ENCODE results near the gene ZNHIT1.

ZNHIT1 gene

DNA sequence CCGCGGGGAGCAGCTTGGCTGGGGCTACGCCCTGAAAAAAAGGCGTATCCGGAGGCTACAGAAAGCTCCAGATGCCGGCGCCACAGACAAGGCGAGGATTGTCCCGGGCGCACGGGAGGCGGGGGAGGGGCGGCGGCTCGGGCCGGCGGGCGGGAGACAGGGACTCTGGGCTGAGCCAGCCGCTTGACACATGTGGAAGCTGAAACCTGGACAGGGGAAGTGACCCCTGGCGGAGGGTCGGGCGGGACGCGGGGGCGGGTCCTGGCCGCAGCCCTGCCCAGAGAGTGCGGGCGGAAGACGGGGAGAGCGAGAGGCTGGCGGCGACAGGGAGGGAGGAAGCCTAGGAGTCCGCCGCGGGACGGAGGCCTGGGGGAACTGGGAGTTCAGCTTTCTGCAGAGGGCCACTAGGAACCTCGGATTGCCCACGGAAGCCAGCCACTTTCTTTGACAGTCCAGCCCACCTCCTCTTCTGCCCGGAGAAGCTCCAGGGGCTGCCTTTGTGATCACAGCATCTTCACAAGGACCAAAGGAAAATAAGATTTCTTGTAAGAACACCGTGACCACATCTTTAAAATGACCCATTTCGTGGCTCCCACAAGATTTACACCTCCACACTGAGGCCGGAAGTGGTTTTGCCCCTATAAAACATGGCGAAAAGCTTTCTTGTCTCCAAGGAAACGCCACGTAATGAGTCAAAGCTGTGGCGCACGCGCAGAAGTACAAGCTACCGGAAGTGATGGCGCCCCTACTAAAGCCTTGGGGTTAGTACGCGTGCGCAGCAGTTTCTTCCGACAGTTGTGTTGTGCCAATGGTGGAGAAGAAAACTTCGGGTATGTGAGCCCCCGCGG is at the start of gene ZNHIT1, which contains the start of gene PLOD3:
Gene ZNHIT1 (plus strand): TSS at position 778 of the 848 bp plus-strand sequence. CDS start 31 bp downstream, at position 809.
Gene PLOD3 (minus strand): TSS at position 194 of the 848 bp plus-strand sequence. CDS start 307 bp downstream, outside the sequence.
- DNase-seq, result peak; percentile 97 to 100

DNA sequence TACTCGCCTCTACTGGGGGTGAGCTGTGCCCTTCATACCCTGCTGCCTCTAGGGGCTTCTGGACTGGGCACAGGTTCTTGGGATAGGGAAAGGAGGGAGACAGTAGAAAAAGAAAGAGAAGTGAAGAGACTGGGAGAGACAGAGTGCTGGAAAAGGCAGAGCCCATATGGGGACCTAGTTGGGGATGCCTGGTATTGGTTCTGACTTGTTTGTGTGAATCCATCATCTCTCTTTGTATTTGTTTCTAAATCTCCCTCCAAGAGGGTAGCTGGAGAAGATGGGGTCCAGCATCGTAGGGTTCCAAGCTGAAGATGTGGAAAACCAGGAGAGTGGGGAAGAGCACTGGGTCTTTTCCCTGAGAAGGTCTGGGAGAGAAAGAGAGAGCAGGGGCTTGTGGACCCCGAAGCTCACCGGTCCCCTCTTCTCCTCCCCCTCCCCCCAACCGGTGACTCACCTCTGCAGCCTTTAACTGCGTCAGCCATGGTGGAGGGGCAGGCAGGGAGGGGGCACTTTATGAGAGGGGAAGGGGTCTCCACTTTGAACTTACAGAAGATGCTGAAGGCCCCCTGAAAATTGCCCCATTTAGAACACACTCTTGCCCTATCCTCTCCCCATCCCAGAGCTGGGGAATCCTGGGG is 49.4 kb upstream of the ZNHIT1 start:
- DNase-seq, result no peak

DNA sequence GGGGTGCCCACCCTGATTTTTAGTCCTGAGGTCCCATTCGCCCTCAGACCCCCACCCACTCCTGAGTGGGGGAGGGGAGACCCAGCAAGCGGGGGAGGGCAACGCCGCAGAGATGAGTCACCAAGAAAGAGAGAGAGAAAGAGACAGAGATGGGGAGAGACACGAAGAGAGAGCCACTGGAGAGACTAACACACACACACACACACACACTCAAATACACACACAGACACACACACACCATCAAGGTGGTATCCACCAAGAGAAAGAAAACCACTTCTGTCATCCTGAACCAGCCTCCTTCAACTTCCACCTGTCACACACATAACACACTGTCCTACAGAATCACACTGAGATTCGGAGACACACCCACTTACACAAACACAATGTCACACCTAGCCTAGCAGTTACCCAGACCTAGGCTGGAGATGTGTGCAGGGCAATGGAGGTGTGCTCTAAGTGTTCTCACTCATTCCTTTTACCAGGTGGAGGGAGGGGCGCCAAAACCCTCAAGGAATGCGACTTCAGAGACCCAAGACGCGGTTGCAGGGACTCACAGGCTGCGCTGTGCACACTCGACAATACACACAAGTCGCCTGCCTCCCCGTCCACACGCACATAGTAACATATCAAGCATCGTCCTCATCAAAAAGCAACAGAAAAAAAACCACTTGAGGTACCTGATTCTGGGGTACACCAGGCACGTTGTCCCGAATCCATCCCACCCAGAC is 48.7 kb upstream of the ZNHIT1 start:
- no peak for DNase-seq

DNA sequence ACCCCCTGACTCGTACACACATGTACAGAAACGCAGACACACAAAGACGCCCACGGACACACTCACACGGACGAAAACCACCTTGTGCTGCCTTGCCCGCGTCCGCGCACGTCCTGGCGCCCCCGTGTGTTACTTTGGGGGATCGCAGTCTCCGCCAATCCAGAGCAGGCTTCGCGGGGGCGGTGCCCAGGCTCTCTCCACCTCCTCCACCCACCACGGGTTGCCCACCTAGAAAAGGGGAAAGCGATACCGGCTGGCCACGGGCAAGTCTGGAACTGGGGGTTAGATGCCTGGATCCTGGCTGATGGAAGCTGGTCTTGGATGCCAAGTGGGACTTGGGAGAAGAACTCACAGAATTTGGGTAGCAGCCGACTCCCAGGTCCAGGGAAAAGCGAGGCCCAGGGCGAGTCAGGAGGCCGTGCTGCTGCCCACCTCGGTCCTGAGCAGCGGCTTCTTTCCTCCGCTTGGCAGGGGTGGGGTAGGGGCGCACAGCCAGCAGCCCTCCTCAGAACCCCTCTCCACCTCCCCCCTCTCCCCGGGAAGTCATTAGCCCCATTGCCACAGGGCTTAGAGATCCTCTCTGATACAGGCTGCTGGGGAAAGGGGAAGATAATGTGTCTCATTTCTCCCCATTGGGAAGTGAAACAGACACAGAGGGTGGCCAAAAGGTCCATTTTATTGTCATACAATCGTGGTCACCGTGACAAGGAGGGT is 48.0 kb upstream of the ZNHIT1 start:
- peak; percentile 61 to 75 for DNase-seq

DNA sequence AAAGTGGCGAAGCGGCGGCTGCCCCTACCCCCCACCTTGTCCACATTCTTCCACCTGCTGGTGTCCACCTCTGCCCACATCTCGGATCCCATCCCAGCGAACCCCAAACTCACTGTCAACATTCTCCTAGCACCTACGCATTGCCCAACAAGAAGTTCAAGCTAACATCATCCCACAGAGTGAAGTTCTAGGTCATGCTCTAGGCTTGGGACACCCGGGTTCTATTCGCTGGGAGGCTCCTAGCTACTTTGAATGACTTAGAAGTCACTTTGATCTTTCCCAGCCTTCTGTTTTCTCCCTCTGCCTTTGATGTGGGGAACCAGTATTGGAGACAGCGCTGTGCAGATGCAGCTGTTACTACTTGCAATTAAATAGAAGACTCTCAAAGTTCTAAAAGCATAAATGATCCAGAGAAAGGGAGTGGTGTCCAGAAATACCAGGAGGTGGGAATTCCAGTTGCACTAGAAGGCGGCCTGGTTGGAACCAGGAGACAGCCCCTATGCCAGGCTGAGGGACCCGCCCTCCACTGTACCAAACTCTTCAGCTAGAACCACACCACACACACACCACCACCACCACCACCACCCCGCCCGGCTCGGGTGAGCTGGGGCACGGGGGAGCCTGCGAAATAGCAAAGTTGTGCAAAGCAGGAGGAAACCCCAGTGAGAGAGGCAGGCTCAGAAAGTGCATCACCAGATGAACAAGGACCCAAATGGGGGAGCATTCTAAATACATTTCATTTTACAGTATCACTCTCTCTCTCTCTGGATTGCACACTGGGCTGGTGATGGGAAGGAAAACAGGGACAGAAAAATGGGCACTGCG is 47.1 kb upstream of the ZNHIT1 start:
- peak; percentile 50 to 55 for DNase-seq

DNA sequence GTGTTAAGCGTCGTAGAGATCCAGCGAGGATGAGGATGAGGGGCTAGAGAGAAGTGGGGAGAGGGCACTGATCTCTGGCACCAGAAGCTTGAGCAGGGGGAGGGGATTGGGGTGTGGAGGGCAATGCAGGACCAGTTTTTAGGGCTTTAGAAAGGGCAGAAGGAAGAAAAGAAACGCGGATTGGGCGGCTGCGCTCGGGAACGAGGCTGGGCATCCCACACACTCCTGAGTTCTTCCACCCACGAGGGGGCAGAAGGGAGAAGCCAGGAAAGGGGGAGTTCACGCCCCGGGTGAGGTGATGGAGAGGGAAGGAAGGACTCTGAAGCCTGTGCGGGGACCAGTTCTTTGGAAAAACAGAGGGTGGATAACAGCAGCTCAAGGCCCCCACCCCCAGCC is 46.5 kb upstream of the ZNHIT1 start:
- no peak for DNase-seq

DNA sequence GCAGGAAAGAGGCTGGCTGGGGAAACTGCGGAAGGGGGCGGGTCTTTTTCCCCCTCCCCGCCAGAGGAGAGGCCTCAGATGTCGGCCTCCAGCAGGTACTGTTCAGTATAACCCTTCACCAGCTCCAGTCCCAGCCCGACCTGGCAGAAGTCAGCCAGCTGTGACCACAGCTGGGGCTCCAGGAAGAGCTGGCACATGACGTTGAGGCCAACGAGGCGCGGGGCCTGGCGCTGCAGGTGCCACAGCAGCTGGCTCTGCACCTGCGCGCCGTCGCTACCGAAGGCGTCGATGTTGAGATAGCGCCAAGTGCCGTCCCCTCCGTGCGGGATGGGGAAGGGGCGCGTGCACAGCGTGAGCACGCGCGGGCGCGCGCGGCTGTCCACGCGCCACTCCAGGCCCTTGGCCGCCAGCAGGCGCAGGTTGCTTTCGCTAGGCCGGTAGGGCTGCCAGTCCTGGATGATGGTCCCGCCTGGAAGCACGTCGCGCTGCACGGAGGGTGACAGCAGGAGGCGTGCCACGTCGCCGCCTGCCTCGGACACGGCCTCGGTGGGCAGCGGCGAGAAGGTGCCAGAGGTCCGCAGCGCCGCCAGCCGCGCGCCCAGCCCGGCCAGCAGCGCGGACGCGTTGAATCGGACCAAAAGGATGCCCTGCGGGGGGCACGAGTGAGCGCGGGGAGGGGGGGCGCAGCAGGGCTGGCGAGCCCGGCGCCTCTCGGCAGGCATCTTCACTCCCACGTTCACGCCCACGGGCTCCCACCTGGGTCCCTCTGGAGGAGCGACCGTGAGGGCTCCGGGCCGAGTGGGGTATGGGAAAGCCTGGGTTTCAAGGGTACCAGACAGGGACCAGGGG is 45.7 kb upstream of the ZNHIT1 start:
- DNase-seq, result no peak

DNA sequence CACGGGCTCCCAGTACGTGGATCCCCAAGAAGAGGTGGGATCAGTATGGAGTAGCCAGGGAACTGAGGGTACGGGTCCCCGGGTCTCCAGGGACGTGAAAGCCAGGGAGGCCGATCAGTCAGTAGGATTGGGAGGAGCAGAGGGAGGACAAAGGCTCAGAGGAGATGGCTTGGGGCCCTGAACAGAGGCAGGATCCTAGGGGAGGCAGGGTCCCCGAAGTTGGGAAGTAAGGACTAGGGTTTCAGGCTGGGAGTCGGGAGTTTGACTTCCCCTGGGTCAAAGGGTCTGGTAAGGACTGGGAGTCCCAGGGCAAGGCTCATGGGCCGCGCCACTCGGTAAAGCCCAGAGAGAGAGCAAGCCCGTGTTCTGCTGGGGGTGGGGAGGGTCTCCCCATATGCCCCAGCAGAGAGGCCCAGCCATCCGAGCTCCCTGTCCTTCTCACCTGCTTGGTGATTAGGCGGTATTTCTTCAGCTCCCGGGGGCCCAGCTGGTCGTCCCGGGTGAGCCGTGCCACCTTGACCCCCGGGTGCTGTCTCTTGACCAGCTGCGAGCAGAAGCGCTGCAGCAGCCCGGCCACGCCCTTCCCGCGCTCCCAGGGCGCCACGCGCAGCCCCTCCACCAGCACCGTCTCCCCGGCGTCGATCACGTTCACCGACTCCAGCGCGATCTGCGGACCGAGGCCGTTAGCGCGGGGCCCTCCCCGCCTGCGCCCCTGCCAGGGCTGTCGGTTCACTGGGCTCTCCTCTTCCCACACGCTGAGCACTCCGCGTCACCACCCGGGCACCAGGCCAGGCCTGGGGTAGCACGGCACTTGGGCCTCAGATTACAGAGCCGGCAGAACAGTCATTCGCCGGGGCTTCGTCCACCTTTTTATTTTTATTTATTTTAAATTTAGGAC is 44.9 kb upstream of the ZNHIT1 start:
- peak; percentile 32 to 52 for DNase-seq

DNA sequence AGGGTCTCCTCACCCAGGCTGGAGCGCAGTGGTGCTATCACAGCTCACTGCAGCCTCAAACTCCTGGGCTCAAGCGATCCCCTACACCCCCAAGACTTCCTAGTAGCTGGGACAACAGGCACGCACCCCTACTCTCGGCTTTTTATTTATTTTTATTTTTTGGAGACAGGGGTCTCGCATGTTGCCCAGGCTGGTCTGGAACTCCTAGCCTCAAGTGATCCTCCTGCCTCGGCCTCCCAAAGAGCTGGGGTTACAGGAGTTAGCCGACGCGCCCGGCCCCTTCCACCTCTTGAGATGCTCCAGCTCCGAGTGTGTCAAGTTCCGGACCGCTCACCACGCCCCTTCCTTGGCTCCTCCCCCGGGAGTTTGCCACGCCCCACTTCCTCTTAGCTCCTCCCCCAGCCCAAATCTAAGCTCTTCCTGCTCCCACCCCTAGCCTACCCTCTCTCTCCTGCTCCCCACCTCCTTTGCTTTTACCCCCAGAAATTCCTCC is 44.2 kb upstream of the ZNHIT1 start:
- DNase-seq, result peak; percentile 25 to 82

DNA sequence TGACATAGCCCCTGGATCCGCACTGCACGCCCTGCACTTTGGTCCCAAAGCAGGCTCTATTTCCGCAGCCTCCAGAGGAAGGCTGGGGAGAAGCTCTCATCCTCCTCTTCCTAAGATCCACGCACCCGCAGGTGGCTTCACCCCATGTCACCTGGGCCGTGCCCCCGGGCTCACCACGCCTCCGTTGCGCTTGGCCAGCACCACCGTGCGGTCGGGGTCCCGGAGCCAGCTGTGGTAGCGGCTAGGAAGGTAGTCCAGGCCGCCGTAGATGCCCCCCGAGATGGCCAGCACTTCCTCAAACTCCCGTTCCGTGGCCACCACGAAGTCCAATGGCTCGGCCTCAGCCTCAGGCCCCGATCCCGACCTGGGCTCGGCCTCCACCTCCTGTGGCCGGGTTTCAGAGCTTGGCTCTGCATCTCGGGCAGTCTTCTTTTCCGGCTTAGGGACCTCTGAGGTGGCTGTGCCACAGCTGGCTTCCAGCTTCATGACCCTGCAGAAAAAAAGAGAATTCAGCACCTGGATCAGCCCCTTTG is 43.6 kb upstream of the ZNHIT1 start:
- DNase-seq, result no peak

DNA sequence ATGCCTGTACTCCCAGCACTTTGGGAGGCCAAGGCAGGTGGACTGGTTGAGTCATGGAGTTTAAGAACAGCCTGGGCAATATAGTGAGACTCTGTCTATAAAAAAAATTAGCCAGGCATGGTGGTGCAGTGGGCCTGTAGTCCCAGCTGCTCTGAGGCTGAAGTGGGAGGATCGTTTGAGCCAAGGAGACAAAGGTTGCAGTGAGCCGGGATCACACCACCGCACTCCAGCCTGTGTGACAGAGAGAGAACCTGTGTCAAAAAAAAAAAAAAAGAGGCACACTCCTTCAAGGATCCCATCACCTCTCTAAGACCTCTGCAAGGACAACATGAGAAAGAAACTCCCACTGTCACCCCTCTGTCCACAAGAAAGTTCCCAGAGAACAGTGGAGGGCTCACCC is 42.3 kb upstream of the ZNHIT1 start:
- DNase-seq, result no peak

DNA sequence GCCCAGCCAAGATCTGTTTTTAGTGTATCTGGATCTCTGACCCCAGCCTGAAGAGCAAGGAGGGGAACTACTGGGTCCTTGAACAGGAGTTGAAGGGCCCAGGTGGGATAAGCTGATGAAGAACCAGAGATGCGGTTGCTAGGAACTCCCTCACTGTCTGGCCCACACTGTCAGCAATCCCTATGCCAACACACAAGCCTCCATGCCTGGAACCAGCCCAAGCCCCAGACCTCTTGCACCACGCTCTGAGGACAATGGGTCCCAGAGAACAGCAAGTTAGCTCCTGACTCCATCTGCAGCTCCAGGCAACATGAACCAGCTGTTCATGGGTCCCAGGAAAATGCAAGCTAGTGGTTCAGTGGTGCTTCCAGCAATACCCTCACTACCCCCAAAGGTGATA is 40.3 kb upstream of the ZNHIT1 start:
- DNase-seq, result no peak

DNA sequence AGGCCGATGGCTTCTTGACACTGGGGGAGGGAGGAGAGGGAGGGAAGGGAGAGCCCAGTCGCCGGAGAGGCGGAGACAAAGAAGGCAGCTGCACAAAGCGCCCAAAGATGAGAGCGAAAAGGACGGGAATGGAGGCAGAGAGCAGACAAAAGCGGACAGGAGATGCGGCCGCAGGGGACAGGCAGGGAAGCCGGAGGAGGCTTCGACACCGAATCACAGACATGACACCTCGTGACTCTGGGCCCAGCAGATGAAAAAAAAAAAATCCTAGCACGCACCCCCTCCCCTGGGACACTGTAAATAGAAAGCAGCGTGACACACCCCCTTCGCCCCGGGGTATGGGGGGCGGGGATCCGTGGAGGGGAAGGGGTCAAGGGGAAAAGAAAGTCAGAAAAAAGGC is 38.8 kb upstream of the ZNHIT1 start:
- DNase-seq, result no peak

DNA sequence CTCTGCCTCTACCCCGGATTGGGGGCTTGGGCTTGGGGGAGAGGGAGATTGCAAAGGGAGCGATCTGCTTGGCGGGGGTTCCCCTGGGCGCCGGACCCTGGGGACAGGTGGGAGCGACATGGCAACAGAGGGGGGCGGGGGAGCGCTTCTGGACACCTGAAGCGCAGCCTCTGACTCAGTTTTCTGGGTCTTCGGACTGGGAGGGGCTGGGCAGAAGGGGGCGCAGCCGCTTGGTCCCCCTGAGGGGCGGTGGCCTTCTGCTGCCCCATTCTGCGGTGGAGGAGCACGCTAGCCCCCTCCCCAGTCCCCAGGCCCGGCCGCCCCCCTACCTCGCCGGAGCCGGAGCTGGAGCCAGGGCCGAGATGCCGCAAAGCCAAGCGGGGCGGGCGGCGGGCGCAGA is 38.3 kb upstream of the ZNHIT1 start:
- no peak for DNase-seq

DNA sequence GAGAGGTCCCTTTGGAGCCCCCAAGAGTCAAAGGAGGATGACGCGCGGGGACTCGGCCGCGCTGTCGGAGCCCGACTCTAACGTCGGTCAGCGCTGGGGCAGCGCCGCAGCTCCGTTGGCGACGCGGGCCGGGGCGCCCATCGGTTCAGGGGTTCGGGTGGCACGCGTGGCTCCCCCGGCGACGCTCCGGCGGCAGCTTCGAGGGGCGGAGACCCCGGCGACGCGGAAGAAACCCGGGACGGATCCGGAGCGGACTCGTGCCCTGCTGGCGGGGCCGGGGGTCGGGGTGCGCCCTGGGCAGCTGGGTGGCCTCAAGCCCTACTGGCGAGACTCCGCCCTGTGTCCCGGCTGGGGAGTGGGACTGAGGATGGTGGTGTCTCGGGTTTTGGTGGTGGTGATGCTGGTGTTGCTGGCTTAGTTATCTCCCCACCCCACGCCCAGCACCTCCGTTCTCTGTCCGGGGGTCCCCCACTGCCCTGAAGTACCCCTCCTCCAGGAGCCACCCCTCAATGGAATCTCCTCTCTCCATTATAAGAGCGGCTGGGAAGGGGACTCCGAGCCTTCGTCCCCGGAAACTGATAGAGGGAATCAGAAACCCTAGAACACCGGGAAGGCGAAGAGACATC is 37.7 kb upstream of the ZNHIT1 start, which contains the start of gene NAT16:
Gene NAT16 (minus strand): TSS at position 164 of the 626 bp plus-strand sequence. CDS start 5,486 bp downstream, outside the sequence.
- DNase-seq, result no peak

DNA sequence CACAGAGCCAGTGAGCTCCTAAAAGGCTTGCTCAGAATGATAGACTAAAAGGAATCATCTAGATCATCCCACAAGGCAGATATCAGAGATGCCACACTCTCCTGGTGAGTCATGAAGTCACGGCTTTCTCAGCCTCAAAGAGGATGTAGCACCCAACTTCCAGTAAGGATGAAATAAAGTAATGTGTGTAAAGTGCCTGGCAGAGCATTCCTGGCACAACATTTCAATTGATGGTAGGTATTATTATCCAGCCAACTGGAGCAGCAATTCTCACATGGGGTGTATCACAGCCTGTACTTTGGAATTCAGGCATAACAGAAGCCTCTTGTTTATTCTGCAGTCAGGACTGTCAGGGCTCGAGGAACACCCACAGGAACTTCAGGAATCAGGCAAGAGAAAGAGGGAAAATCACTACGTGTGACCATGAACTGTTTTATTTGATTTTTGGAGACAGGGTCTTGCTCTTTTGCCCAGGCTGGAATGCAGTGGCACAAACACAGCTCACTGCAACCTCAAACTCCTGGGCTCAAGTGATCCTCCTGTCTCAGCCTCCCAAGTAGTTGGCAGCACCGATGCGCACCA is 32.6 kb upstream of the ZNHIT1 start:
- DNase-seq, result peak; percentile 38 to 64

DNA sequence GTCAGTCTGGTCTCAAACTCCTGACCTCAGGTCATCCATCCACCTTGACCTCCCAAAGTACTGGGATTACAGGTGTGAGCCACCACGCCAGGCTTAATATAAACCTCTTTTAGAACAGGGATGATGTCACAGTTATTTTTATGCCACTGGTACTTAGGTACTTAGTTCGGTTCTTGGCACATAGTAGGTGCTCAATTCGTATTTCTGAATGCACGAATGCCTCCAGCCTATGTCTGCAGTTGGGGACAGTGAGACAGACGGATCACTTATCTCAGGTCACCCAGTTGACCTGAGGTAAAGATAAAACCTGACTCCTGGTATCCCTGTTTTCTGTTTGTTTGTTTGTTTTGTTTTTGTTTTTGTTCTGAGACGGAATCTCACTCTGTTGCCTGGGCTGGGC is 31.8 kb upstream of the ZNHIT1 start:
- DNase-seq, result no peak

DNA sequence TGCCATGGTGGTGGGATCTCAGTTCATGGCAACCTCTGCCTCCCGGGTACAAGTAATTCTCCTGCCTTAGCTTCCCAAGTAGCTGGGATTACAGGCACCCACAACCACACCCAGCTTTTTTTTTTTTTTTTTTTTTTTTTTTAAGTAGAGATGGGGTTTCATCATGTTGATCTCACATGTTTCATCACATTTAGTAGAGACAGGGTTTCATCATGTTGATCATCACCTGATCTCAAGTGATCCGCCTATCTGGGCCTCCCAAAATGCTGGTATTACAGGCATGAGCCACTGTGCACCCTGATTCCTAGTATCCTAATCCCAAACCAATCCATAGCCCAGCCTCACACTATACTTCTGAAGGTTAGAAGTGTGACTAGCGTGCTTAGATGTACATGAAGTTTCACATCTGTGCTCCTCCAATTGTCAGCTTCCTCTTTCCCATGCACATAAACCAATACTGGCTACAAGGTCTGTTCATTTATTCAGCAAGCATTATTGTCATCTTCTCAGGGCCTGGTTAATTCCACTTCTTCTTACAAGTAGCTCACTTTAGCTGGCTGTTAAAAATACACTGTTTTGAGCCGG is 31.0 kb upstream of the ZNHIT1 start:
- DNase-seq, result peak; percentile 65 to 69

Data from inflammatory macrophage treated with lipopolysaccharide for 1 hour (primary cell).